Smooth muscle cell (in vitro differentiated cells): ENCODE measurements around the gene TNNT1. TPM values are rescaled to one million over a fixed set of nuclear protein-coding genes. Genes with fewer than 3 reads are reported as not detected.
A peak's percentile ranks its signal among the peaks of the same experiment; 100 is the strongest.

Experiments
- DNase-seq: peaks from one replicate; lab custom pipeline; 2025; ENCODE audit not compliant: unreplicated experiment; lab: John Stamatoyannopoulos, UW
- H2AFZ ChIP-seq: fragments of 200-600 bp; sonication (generic); 2 replicates; pipeline ENCODE4 v1.6.0; 2016; ENCODE audit warnings: antibody characterized with exemption, low read depth, mild to moderate bottlenecking
- H3F3A ChIP-seq: fragments of 200-600 bp; sonication (generic); 2 replicates; pipeline ENCODE4 v1.6.0; 2017; ENCODE audit warnings: antibody characterized with exemption, low read depth
- H3K27ac ChIP-seq: fragments of 200-600 bp; sonication (generic); 2 replicates; pipeline ENCODE4 v1.5.1; 2016; ENCODE audit warnings: low read depth, mild to moderate bottlenecking
- H3K27me3 ChIP-seq: fragments of 200-600 bp; sonication (generic); 2 replicates; pipeline ENCODE4 v1.6.1; 2016; ENCODE audit warnings: low read depth, mild to moderate bottlenecking
- H3K36me3 ChIP-seq: fragments of 200-600 bp; sonication (generic); 2 replicates; pipeline ENCODE4 v1.5.1; 2016; ENCODE audit warnings: low read depth
- H3K4me1 ChIP-seq: fragments of 200-600 bp; sonication (generic); 2 replicates; pipeline ENCODE4 v1.5.1; 2016; ENCODE audit warnings: low read depth
- H3K4me2 ChIP-seq: fragments of 200-600 bp; sonication (generic); 2 replicates; pipeline ENCODE4 v1.6.0; 2016; ENCODE audit warnings: mild to moderate bottlenecking
- H3K4me3 ChIP-seq: fragments of 200-600 bp; sonication (generic); 2 replicates; pipeline ENCODE4 v1.5.1; 2016; ENCODE audit warnings: mild to moderate bottlenecking
- H3K79me2 ChIP-seq: fragments of 200-600 bp; sonication (generic); 2 replicates; pipeline ENCODE4 v1.6.0; 2016; ENCODE audit warnings: low read depth, mild to moderate bottlenecking
- H3K9ac ChIP-seq: fragments of 200-600 bp; sonication (generic); 2 replicates; pipeline ENCODE4 v1.6.0; 2016; ENCODE audit warnings: low read depth
- H3K9me3 ChIP-seq: fragments of 200-600 bp; sonication (generic); replicated peaks from 2 replicates; pipeline ENCODE4 v1.5.1; 2016; ENCODE audit warnings: low read depth
- H4K20me1 ChIP-seq: fragments of 200-600 bp; sonication (generic); 2 replicates; pipeline ENCODE4 v1.6.0; 2016; ENCODE audit warnings: low read depth
- CTCF ChIP-seq: fragments of 200-600 bp; sonication (generic); IDR thresholded peaks from 2 replicates; pipeline ENCODE4 v1.5.1; 2017; ENCODE audit warnings: borderline replicate concordance, mild to moderate bottlenecking, antibody characterized with exemption; ENCODE audit not compliant: insufficient read depth, poor library complexity, severe bottlenecking
- WGBS: methylation state at CpG from one replicate; pipeline ENCODE4 v1.1.7; 2016; ENCODE audit warnings: low lambda C conversion rate; 5-methylcytosine and 5-hydroxymethylcytosine counted together
- polyA plus RNA-seq: library from polyadenylated mRNA; unstranded; fragments of >200 nt; fragmentation: Nextera tagmentation; extraction: Ambion mirVana; gene quantifications from 2 replicates; pipeline ENCODE4 v1.2.1, GENCODE V29; 2016
- total RNA-seq: library from RNA; depleted of rRNA; stranded (reverse); fragments of >200 nt; gene quantifications from 2 replicates; pipeline ENCODE4 v1.2.3, GENCODE V29; 2014

TNNT1 gene
- total and polyA plus RNA-seq, 2 experiments from 2014 or later = 24.5 to 27.1 TPM

GRCh38 chr19:55178781-55179599 is 30.0 kb upstream of the TNNT1 start:
- no peak overlapping the region for H2AFZ ChIP-seq
- H3K4me1 ChIP-seq = no peaks in the 10 kb centered on the region
- no peak for TF ChIP-seq CTCF
- no peaks in the 10 kb centered on the region for H4K20me1 ChIP-seq
- H3K36me3 ChIP-seq = no peaks in the 10 kb centered on the region
- H3K9ac ChIP-seq = peak overlapping the region; percentile 11
- H3K27ac ChIP-seq = no peak overlapping the region
- DNase-seq = peak; percentile 29
- H3K27me3 ChIP-seq = peaks cover 61% of the 10 kb centered on the region
- 7% methylated on average over 61 of the region's 61 CpGs for WGBS
- H3K79me2 ChIP-seq = no peaks in the 10 kb centered on the region
- peak overlapping the region; percentile 93 for H3K4me2 ChIP-seq
- H3K9me3 ChIP-seq = no peaks in the 10 kb centered on the region
- no peaks in the 10 kb centered on the region for H3F3A ChIP-seq
- H3K4me3 ChIP-seq = peak overlapping the region; percentile 56

- Histone ChIP-seq H3K4me3 (no peak overlapping the region), H3F3A (no peaks in the 10 kb centered on the region), H3K79me2 (no peaks in the 10 kb centered on the region), H3K27me3 (peaks cover 70% of the 10 kb centered on the region), H3K9ac (no peak overlapping the region), H3K9me3 (no peaks in the 10 kb centered on the region), H4K20me1 (no peaks in the 10 kb centered on the region), H3K4me2 (no peak overlapping the region), H3K36me3 (no peaks in the 10 kb centered on the region), H3K27ac (no peak overlapping the region), H3K4me1 (no peaks in the 10 kb centered on the region), H2AFZ (no peak overlapping the region)
- no peak for DNase-seq
- no peak for TF ChIP-seq CTCF
- WGBS = 49% methylated on average over 2 of the region's 2 CpGs
Observed at GRCh38 chr19:55176076-55176475, 27.1 kb upstream of the TNNT1 start.

- Histone ChIP-seq H3K27ac (no peak overlapping the region), H2AFZ (no peak overlapping the region), H3K4me1 (no peaks in the 10 kb centered on the region), H3K27me3 (peaks cover 62% of the 10 kb centered on the region), H3K4me2 (no peak overlapping the region), H3K9ac (no peak overlapping the region), H3K36me3 (no peaks in the 10 kb centered on the region), H3F3A (no peaks in the 10 kb centered on the region), H3K9me3 (no peaks in the 10 kb centered on the region), H4K20me1 (no peaks in the 10 kb centered on the region), H3K79me2 (no peaks in the 10 kb centered on the region), H3K4me3 (no peak overlapping the region)
- no peak for DNase-seq
- TF ChIP-seq CTCF = no peak
- 83% methylated on average over 41 of the region's 43 CpGs for WGBS
Observed at GRCh38 chr19:55175117-55175867, 26.3 kb upstream of the TNNT1 start.
